SH-SY5Y (cell line): Measurements from ENCODE around the gene PTH2.

Source experiments
- GATA2 ChIP-seq: IDR thresholded peaks from 2 replicates; pipeline ENCODE4 v1.6.1; 2011; ENCODE audit warnings: mild to moderate bottlenecking, low read depth, low read length
- GATA3 ChIP-seq: IDR thresholded peaks from 2 replicates; pipeline ENCODE4 v1.6.1; 2011; ENCODE audit warnings: low read depth, mild to moderate bottlenecking, low read length, moderate library complexity

DNA sequence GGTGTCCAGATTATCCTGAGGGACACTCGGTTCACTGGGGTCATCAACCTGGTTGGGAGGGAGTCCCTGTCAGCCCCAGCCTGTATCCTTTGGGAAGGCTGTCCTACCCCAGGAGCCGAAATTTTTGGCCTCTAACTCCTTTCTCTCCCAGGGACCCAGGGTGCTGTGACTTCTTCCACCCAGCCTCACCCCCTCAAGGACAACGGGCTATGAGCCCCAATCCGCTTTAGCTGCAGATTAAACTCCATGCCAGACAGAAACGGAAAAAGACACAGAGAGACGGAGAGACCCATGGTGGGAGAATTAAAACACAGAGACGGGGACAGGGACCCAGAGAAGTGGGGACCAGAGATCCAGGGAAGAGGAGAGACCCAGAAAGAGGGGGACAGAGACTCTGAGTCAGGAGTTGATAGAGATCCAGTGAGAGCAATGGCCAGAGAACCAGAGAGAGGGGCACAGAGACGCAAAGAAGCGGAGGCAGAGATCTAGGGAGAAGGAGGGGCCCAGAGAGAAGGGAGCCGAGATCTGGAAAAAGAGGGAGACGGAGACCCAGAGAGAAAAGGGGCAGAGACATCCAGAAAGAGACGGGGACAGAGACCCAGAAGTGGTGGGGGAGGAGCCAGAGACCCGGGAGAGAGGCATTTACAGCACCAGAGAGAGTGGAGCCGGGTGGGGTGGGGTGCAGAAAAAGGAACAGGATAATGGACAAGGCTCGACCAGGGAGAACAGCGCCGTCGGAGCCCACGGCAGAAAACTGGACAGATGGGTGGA is 17.4 kb upstream of the PTH2 start:
- TF ChIP-seq GATA2 (no peak), GATA3 (no peak)
